ENCODE results near the gene TSC22D2.

Gene TSC22D2

GRCh38 chr3:150433347-150433746 lies 25.2 kb downstream of the TSC22D2 start:
- H3K4me2 ChIP-seq (ENCODE audit: low read depth, low read length, poor library complexity, severe bottlenecking), result no peak overlapping the region
- H3F3A ChIP-seq (ENCODE audit: insufficient read depth), result peaks cover 8% of the 10 kb centered on the region; the same call in 1 of the 2 replicates
- H3K9me2 ChIP-seq (replicated peaks; ENCODE audit: insufficient read depth, low read length), result no peaks in the 10 kb centered on the region
- peaks cover 6% of the 10 kb centered on the region; the same call in 1 of the 2 replicates for H4K20me1 ChIP-seq (ENCODE audit: low read depth, low read length)
- H3K36me3 ChIP-seq (ENCODE audit: low read length), result no peaks in the 10 kb centered on the region
- no peak for TF ChIP-seq CTCF (IDR thresholded peaks at IDR 0.05; ENCODE audit: insufficient read depth, low read length, poor library complexity, severe bottlenecking)
- no peak for TF ChIP-seq EZH2phosphoT487 (conservative IDR thresholded peaks at IDR 0.05; ENCODE audit: low read length)
- H3K27me3 ChIP-seq (ENCODE audit: low read length), result no peaks in the 10 kb centered on the region
- no peaks in the 10 kb centered on the region for H3K9me3 ChIP-seq (ENCODE audit: insufficient read depth, low read length)
- no peak overlapping the region for H3K27ac ChIP-seq (ENCODE audit: low read depth, low read length)
- H3K4me3 ChIP-seq (ENCODE audit: insufficient read depth, low read length, poor library complexity, severe bottlenecking), result no peak overlapping the region
- no peak overlapping the region for H3K9ac ChIP-seq (ENCODE audit: low read length)
- H3K79me2 ChIP-seq (ENCODE audit: insufficient read depth, low read length), result peaks cover 67% of the 10 kb centered on the region
- H2AFZ ChIP-seq (ENCODE audit: low read depth, low read length, severe bottlenecking), result no peak overlapping the region

GRCh38 chr3:150434234-150434633 lies 26.1 kb downstream of the TSC22D2 start:
- Histone ChIP-seq H3K9ac (ENCODE audit: low read length) (no peak overlapping the region), H3K79me2 (ENCODE audit: insufficient read depth, low read length) (peaks cover 62% of the 10 kb centered on the region), H4K20me1 (ENCODE audit: low read depth, low read length) (peaks cover 6% of the 10 kb centered on the region; the same call in 1 of the 2 replicates)

GRCh38 chr3:150436161-150436560 lies 28.1 kb downstream of the TSC22D2 start:
- Histone ChIP-seq H3K27ac (ENCODE audit: low read depth, low read length) (no peak overlapping the region), H3K36me3 (ENCODE audit: low read length) (no peaks in the 10 kb centered on the region), H3F3A (ENCODE audit: insufficient read depth) (peaks cover 8% of the 10 kb centered on the region; the same call in 1 of the 2 replicates), H3K4me2 (ENCODE audit: low read depth, low read length, poor library complexity, severe bottlenecking) (no peak overlapping the region), H3K9ac (ENCODE audit: low read length) (no peak overlapping the region), H3K27me3 (ENCODE audit: low read length) (no peaks in the 10 kb centered on the region), H3K9me3 (ENCODE audit: insufficient read depth, low read length) (no peaks in the 10 kb centered on the region), H4K20me1 (ENCODE audit: low read depth, low read length) (peaks cover 6% of the 10 kb centered on the region; the same call in 1 of the 2 replicates), H2AFZ (ENCODE audit: low read depth, low read length, severe bottlenecking) (no peak overlapping the region), H3K4me3 (ENCODE audit: insufficient read depth, low read length, poor library complexity, severe bottlenecking) (no peak overlapping the region), H3K79me2 (ENCODE audit: insufficient read depth, low read length) (peaks cover 50% of the 10 kb centered on the region), H3K9me2 (replicated peaks; ENCODE audit: insufficient read depth, low read length) (no peaks in the 10 kb centered on the region)
- TF ChIP-seq EZH2phosphoT487 (conservative IDR thresholded peaks at IDR 0.05; ENCODE audit: low read length) (no peak), CTCF (IDR thresholded peaks at IDR 0.05; ENCODE audit: insufficient read depth, low read length, poor library complexity, severe bottlenecking) (no peak)

More at GRCh38 chr3:150434234-150434633, 26.1 kb downstream of the TSC22D2 start:
- Histone ChIP-seq H3K27ac (ENCODE audit: low read depth, low read length) (no peak overlapping the region), H3K4me2 (ENCODE audit: low read depth, low read length, poor library complexity, severe bottlenecking) (no peak overlapping the region), H2AFZ (ENCODE audit: low read depth, low read length, severe bottlenecking) (no peak overlapping the region), H3K36me3 (ENCODE audit: low read length) (no peaks in the 10 kb centered on the region), H3F3A (ENCODE audit: insufficient read depth) (peaks cover 12% of the 10 kb centered on the region; the same call in 1 of the 2 replicates), H3K4me3 (ENCODE audit: insufficient read depth, low read length, poor library complexity, severe bottlenecking) (no peak overlapping the region), H3K9me3 (ENCODE audit: insufficient read depth, low read length) (no peaks in the 10 kb centered on the region), H3K9me2 (replicated peaks; ENCODE audit: insufficient read depth, low read length) (no peaks in the 10 kb centered on the region), H3K27me3 (ENCODE audit: low read length) (no peaks in the 10 kb centered on the region)
- no peak for TF ChIP-seq CTCF (IDR thresholded peaks at IDR 0.05; ENCODE audit: insufficient read depth, low read length, poor library complexity, severe bottlenecking)
- no peak for TF ChIP-seq EZH2phosphoT487 (conservative IDR thresholded peaks at IDR 0.05; ENCODE audit: low read length)
